Activated naive CD4-positive, alpha-beta T cell treated with anti-CD3 and anti-CD28 coated beads for 36 hours (primary cell): ENCODE data around the gene MAP3K13. TPM values are rescaled to one million over a fixed set of nuclear protein-coding genes. Genes with fewer than 3 reads are reported as not detected.
A peak's percentile ranks its signal among the peaks of the same experiment; 100 is the strongest.

Source experiments
- CTCF ChIA-PET: fragments of 350-600 bp; sonication (Branson Sonifier 250); formaldehyde crosslinking; loops from one replicate; lab custom pipeline; 2021; ENCODE audit warnings: antibody characterized with exemption; lab: Charles Lee
- DNase-seq: peaks from one replicate; pipeline ENCODE4 v3.0.0-alpha.2; 2020
- H3K27ac Mint-ChIP-seq: one replicate; pipeline ENCODE4 v1.8.0; 2021; ENCODE audit warnings: mild to moderate bottlenecking, mixed read lengths
- H3K27me3 Mint-ChIP-seq: one replicate; pipeline ENCODE4 v1.8.0; 2021; ENCODE audit warnings: low read depth, mixed read lengths
- H3K36me3 Mint-ChIP-seq: one replicate; pipeline ENCODE4 v1.8.0; 2021; ENCODE audit warnings: low read depth, mixed read lengths
- H3K4me1 Mint-ChIP-seq: one replicate; pipeline ENCODE4 v1.8.0; 2021; ENCODE audit warnings: low read depth, mixed read lengths
- H3K4me3 Mint-ChIP-seq: one replicate; pipeline ENCODE4 v1.8.0; 2021; ENCODE audit warnings: mild to moderate bottlenecking, moderate library complexity, mixed read lengths
- H3K9me3 Mint-ChIP-seq: one replicate; pipeline ENCODE4 v1.8.0; 2021; ENCODE audit warnings: mixed read lengths
- intact Hi-C: fragments of 100-400 bp; cut with micrococcal nuclease; formaldehyde crosslinking; loops from one replicate; pipeline ENCODE4 v1.15.1; 2023
- total RNA-seq, 2 experiments: library from RNA; stranded (reverse); gene quantifications; one replicate each; pipeline ENCODE4 v1.2.3, GENCODE V29; 2021

Gene MAP3K13
- total RNA-seq, result 10 to 100 TPM; 11.5 to 13.3 TPM

DNA sequence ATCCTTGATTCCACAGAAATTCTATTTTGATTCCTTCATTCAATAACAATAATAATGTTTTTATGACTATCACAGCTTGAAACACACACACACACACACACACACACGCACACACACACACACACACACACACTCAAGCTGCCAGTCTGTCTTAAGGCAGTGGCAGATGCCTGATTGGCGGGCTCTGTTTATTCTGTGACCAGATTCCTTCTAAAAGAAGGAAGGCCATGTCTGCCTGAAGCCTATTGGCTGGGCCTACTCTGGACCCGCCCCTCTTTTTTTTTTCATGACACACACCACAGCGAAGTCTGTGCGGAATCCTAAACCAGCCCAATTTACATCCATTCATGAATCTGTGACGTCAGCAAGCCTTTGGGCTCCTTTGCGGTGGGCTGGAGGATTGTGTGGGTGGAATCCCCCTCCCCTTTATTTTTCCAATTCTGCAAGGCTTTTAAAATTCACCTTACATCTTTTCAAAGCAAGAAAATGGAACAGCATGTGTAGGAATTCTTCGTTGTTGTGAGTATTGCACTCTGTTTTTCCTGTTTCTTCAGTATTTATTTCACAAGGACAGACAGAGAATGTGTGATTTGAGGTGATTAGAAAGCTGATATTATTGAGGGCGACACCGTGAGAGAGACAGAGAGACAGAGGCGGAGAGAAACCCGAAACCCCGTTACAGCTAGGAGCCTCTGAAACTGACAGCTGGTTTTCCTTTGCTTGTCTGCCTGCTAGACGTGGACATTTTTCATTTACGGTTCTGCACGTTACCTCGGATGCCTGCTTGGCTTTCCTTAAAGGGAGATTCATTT lies at the start of gene MAP3K13:
TSS of gene MAP3K13 (plus strand) at position 287 of the 812 bp plus-strand sequence. CDS start 65,446 bp downstream, outside the sequence.
- peak; percentile 52 for DNase-seq
- no peaks in the 10 kb centered on the region for H3K9me3 Mint-ChIP-seq
- intact Hi-C loops, result no loop called here
- H3K4me3 Mint-ChIP-seq, result peak within 1 kb of the TSS; percentile 70
- H3K27ac Mint-ChIP-seq, result no peak within 1 kb of the TSS
- no peaks in the 10 kb centered on the region for H3K36me3 Mint-ChIP-seq
- CTCF ChIA-PET, result interaction anchor here (1.2 to 1.5 kb wide), 2 partner anchors 10 to 49 kb away, joined by 3 read pairs; no protein-coding TSS in a partner anchor
- peaks cover 49% of the 10 kb centered on the region for H3K27me3 Mint-ChIP-seq
- peaks cover 9% of the 10 kb centered on the region for H3K4me1 Mint-ChIP-seq

GRCh38 chr3:185313693-185314246 lies 49.2 kb upstream of the MAP3K13 start:
- Mint-ChIP-seq H3K4me1 (peaks cover 7% of the 10 kb centered on the region), H3K9me3 (peaks cover 12% of the 10 kb centered on the region), H3K27me3 (peaks cover 6% of the 10 kb centered on the region), H3K27ac (no peak overlapping the region), H3K4me3 (no peak overlapping the region), H3K36me3 (peaks cover 14% of the 10 kb centered on the region)
- DNase-seq, result no peak
- CTCF ChIA-PET, result interaction anchor here (0.7 kb wide), 1 partner anchor 465 kb away, joined by 4 read pairs; no protein-coding TSS in a partner anchor
- intact Hi-C loops, result no loop called here

DNA sequence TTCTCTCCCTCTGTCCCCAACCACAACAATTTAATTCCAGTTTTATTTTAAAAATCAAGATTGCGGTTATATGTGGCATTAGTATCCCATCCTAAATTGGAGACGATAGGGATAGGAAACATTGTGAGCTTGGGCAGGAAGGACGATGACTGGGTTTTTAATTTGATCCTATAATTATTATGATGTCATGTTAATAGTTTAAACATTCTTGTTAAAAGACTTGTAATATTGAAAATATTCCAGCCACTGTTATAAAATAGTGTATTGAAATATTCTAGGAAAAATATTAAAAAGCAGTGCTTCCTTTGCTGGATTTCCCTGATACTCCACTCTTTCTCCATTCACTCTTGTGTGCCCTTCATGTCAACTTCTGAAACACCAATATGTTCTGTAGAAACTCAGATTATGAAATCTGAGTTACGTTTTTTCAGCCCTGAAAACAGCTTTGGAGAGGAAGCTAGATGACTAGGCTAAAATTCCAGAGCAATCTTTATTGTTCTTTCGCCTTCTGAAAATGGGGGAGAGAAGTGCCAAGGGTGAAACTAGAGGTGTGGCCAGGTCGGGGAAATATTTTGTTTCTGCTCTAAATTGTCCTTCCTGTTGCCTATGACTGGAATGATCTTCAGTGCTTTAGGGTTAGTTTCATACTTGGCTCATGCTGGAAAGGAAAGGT lies 46.1 kb upstream of the MAP3K13 start:
- Mint-ChIP-seq H3K27ac (no peak overlapping the region), H3K27me3 (peaks cover 6% of the 10 kb centered on the region), H3K4me3 (no peak overlapping the region), H3K9me3 (no peaks in the 10 kb centered on the region), H3K4me1 (peaks cover 7% of the 10 kb centered on the region), H3K36me3 (peaks cover 2% of the 10 kb centered on the region)
- intact Hi-C loops, result no loop called here
- CTCF ChIA-PET, result interaction anchor here (0.7 kb wide), 1 partner anchor 8 kb away, joined by 3 read pairs; no protein-coding TSS in a partner anchor
- DNase-seq, result no peak

DNA sequence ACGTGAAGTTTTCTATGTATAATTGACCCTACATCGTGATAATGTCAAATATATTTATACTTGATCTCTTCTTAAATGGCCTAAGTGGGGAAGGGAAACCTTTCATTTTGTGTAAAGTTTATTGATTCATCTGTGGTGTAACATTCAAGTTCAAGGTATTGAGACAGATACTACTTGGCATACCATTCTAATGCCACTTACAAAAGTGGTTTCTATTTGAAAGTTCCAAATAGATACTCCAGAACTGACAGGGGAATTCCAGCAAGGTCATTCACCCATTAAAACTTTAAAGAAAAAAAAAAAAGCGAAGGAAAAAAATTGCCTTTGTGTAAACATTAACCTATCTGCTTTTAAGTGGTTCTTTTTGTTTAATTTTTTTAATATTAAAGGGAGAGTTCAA lies 45.3 kb upstream of the MAP3K13 start:
- Mint-ChIP-seq H3K27ac (no peak overlapping the region), H3K9me3 (no peaks in the 10 kb centered on the region), H3K4me1 (peaks cover 7% of the 10 kb centered on the region)

GRCh38 chr3:185318141-185318540 lies 44.8 kb upstream of the MAP3K13 start:
- intact Hi-C loops, result no loop called here
- no peak overlapping the region for H3K4me3 Mint-ChIP-seq
- peaks cover 6% of the 10 kb centered on the region for H3K27me3 Mint-ChIP-seq
- DNase-seq, result no peak
- CTCF ChIA-PET, result no interaction called here
- no peaks in the 10 kb centered on the region for H3K36me3 Mint-ChIP-seq
- H3K27ac Mint-ChIP-seq, result no peak overlapping the region
- H3K4me1 Mint-ChIP-seq, result peaks cover 7% of the 10 kb centered on the region
- no peaks in the 10 kb centered on the region for H3K9me3 Mint-ChIP-seq

More for the DNA sequence above, 45.3 kb upstream of the MAP3K13 start:
- Mint-ChIP-seq H3K27me3 (peaks cover 6% of the 10 kb centered on the region), H3K4me3 (no peak overlapping the region), H3K36me3 (no peaks in the 10 kb centered on the region)
- CTCF ChIA-PET, result no interaction called here
- intact Hi-C loops, result no loop called here
- DNase-seq, result no peak

- peaks cover 7% of the 10 kb centered on the region for H3K4me1 Mint-ChIP-seq
- intact Hi-C loops, result no loop called here
- peaks cover 3% of the 10 kb centered on the region for H3K27me3 Mint-ChIP-seq
- H3K27ac Mint-ChIP-seq, result no peak overlapping the region
- H3K9me3 Mint-ChIP-seq, result no peaks in the 10 kb centered on the region
- H3K36me3 Mint-ChIP-seq, result no peaks in the 10 kb centered on the region
- CTCF ChIA-PET, result interaction anchor here (0.6 to 0.9 kb wide), 3 partner anchors 11 to 205 kb away, joined by 3 to 4 read pairs (median 3); no protein-coding TSS in a partner anchor
- H3K4me3 Mint-ChIP-seq, result no peak overlapping the region
- DNase-seq, result no peak
Measured at GRCh38 chr3:185319801-185320200, 43.1 kb upstream of the MAP3K13 start.

DNA sequence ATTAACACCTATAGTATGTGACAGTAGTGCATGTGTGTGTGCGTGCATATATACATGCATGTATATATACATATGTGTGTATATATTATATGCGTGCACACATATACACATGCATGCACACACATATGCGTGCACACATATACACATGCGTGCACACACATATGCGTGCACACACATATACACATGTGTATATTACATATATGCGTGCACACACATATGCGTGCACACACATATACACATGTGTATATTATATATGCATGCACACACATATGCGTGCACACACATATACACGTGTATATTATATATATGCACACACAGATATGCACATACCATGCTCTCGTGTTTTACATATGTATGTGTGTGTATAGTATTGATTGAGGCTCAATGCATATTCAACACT lies 42.0 kb upstream of the MAP3K13 start:
- CTCF ChIA-PET, result interaction anchor here (1.0 kb wide), 1 partner anchor 11 kb away, joined by 3 read pairs; no protein-coding TSS in a partner anchor
- Mint-ChIP-seq H3K4me3 (no peak overlapping the region), H3K36me3 (no peaks in the 10 kb centered on the region), H3K9me3 (no peaks in the 10 kb centered on the region), H3K27ac (no peak overlapping the region), H3K4me1 (peaks cover 7% of the 10 kb centered on the region), H3K27me3 (peaks cover 6% of the 10 kb centered on the region)
- no peak for DNase-seq
- intact Hi-C loops, result no loop called here

GRCh38 chr3:185322101-185322719 lies 40.7 kb upstream of the MAP3K13 start:
- intact Hi-C loops, result no loop called here
- DNase-seq, result no peak
- peaks cover 3% of the 10 kb centered on the region for H3K4me1 Mint-ChIP-seq
- no peaks in the 10 kb centered on the region for H3K36me3 Mint-ChIP-seq
- CTCF ChIA-PET, result interaction anchor here (1.0 kb wide), 2 partner anchors 13 to 14 kb away, joined by 3 read pairs; no protein-coding TSS in a partner anchor
- no peak overlapping the region for H3K27ac Mint-ChIP-seq
- H3K27me3 Mint-ChIP-seq, result peaks cover 3% of the 10 kb centered on the region
- H3K9me3 Mint-ChIP-seq, result no peaks in the 10 kb centered on the region
- H3K4me3 Mint-ChIP-seq, result no peak overlapping the region

DNA sequence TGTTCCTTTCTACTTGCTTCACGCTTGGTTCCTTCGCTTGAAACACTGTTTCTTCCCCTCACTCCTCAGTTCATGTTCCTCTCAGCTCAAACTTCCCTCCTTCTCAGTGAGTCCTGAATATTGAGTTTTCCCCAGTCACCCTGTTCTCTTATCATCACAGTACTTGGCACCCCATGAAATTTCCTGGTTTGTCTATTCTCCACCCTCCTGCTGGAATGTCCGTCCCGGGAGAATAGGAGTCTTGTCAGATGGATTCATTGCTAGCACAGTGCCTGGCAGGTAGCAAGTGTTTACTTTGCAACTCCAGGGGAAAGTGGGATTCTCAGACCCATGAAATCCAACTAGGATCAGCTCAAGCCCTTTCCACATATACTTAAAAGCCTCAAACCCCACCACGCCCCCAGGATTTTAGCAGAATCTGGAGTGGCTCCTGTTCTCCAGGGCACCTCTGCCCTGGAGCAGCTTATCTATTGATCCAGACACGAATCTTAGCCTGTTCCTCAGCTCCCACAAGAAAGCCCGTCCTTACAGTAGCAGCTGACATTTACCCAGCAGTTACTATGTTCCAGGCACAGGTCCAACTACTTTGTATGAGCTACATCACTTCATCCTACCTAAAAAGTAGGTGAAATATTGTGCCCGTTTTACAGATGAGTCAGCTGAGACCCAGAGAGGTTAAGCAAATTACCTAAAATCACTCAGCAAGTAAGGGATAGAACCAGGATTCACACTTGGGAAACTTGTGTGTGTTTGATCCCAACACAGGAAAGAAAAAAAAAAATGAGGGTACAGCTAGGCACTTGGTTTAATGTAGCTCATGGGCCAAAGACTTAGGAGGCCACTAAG lies 36.8 kb upstream of the MAP3K13 start:
- intact Hi-C loops, result no loop called here
- Mint-ChIP-seq H3K27me3 (peaks cover 3% of the 10 kb centered on the region), H3K9me3 (no peaks in the 10 kb centered on the region), H3K4me1 (no peaks in the 10 kb centered on the region), H3K36me3 (no peaks in the 10 kb centered on the region), H3K4me3 (no peak overlapping the region), H3K27ac (no peak overlapping the region)
- CTCF ChIA-PET, result no interaction called here
- DNase-seq, result no peak

DNA sequence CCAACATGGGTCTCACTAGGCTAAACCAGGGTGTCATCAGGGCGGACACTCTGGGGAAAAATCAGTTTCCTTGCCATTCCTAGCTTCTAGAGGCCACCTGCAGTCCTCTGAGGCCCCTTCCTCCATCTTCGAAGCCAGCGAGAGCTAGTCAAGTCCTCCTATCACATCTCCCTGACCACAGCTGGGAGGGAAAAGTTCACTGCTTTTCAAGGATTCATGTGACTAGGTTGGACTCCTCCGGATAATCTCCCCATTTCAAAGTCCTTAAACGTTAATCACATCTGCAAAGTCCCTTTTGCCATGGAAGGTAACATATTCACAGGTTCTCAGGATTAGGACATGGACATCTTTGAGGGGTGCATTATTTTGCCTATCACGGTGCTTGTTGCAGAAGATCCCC lies 35.9 kb upstream of the MAP3K13 start:
- intact Hi-C loops, result no loop called here
- Mint-ChIP-seq H3K27ac (no peak overlapping the region), H3K9me3 (no peaks in the 10 kb centered on the region), H3K4me1 (no peaks in the 10 kb centered on the region), H3K27me3 (peaks cover 3% of the 10 kb centered on the region), H3K36me3 (no peaks in the 10 kb centered on the region), H3K4me3 (no peak overlapping the region)
- CTCF ChIA-PET, result no interaction called here
- DNase-seq, result no peak

DNA sequence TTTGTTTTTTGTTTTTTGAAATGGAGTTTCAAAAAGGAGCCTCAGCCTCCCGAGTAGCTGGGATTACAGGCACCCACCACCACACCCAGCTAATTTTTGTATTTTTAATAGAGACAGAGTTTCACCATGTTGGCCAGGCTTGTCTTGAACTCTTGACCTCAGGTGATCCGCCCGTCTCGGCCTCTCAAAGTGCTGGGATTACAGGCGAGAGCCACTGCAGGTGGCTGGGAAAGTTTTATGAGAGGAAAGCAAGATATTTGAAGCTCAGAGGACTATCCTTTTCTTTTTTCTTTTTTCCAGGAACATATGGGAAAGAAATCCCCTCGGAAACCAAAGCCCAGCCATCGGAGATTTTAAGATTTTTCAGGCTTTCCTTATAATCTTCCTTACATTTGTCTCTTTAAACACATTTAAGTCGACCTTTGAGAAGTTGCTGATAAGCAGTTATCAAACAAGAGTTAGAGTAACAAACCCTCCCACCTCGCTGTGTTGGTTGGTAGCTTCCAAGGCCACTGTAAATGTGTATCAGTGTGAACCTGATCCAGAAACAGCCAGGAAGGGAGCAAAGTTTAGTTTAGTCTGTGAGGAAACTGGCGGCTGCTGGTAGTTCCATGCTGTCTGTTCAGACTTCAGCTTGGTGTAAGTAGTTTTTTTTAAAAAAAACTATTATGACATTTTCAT lies 34.5 kb upstream of the MAP3K13 start:
- Mint-ChIP-seq H3K4me1 (peaks cover 4% of the 10 kb centered on the region), H3K4me3 (no peak overlapping the region), H3K9me3 (no peaks in the 10 kb centered on the region), H3K27ac (no peak overlapping the region), H3K36me3 (no peaks in the 10 kb centered on the region), H3K27me3 (peaks cover 3% of the 10 kb centered on the region)
- CTCF ChIA-PET, result interaction anchor here (0.7 kb wide), 1 partner anchor 377 kb away, joined by 3 read pairs; no protein-coding TSS in a partner anchor
- no peak for DNase-seq
- intact Hi-C loops, result no loop called here
